NCI-H2196 (cell line): ENCODE results near the gene AAMDC.
"Not testable (repeated sequence)": the region's sequence is repeated elsewhere in the genome, so short reads cannot be mapped to it uniquely, and the experiment has no call there.

Experiments
- DNase-seq: peaks from one replicate; lab custom pipeline; 2025; ENCODE audit not compliant: unreplicated experiment; lab: John Stamatoyannopoulos, UW

AAMDC gene

DNA sequence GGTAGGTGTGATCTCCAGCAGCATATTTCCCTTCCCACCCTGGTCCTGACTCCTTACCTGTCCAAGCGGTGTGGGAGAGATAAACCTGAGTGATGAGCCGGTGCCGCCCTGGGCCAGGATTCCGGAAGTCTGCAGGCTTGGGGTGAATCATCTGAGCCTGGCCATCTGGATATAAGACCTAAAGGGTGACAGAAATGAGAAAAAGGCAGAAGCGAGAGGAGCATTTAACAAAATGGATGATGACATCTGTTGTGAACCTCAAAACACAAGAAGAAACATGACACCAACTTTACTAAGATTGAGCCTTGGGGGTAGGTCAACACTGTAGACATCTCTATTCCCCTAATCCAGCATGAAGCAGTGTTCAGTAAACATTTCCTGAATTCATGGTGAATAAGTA is 62.8 kb downstream of the AAMDC start:
- no peak for DNase-seq

DNA sequence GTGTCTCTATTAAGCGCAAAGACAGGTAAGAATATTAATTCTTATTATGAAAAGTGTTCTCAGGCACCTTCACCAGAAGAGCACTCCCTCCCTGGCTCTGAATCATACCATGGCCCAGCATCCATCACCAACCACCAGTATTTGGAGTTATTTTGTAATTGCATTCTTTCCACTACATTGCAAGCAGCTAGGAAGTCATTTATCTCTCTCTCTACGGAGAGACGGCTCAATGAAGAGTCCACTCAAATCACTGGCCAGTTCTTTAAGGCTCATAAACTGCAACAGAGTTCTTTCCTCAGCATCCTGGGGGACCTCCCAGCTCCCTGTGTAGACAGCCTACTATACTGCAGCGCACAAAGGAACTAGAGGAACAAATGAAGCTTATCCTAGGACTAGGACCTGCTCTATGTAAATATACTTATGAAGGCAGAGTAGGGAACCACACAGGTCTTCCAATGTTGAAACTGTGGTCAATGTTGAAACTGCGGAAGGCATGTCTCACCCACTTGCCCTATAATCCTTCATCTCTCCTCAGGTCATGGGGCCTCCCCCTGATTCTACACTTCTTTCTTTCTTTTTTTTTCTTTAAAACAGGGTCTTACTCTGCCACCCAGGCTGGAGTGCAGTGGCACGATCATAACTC is 63.4 kb downstream of the AAMDC start:
- no peak for DNase-seq

DNA sequence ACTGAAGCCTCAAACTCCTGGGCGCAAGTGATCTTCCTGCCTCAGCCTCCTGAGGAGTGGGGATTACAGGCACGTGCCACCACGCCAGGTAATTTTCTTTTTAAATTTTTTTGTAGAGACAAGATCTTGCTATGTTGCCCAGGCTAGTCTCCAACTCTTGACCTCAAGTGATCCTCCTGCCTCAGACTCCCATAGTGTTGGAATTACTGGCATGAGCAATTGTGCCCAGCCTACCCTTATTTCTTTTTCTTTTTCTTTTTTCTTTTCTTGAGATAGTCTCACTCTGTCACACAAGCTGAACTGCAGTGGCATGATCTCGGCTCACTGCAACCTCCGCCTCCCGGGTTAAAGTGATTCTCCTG is 63.9 kb downstream of the AAMDC start:
- no peak for DNase-seq

DNA sequence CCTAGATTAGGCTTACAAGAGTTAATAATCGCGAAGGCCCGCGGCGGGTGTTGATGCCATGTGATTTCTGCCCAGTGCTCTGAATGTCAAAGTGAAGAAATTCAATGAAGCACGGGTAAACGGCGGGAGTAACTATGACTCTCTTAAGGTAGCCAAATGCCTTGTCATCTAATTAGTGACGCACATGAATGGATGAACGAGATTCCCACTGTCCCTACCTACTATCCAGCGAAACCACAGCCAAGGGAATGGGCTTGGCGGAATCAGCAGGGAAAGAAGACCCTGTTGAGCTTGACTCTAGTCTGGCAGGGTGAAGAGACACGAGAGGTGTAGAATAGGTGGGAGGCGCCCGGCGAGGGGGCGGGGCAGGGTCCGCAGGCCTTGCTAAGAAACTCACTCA is 65.5 kb downstream of the AAMDC start:
- no peak for DNase-seq

DNA sequence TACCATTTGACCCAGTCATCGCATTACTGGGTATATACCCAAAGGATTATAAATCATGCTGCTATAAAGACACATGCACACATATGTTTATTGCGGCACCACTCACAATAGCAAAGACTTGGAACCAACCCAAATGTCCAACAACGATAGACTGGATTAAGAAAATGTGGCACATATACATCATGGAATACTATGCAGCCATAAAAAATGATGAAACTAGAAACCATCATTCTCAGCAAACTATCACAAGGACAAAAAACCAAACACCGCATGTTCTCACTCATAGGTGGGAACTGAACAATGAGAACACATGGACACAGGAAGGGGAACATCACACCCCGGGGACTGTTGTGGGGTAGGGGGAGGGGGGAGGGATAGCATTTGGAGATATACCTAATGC is 68.1 kb downstream of the AAMDC start:
- not testable (repeated sequence) for DNase-seq

DNA sequence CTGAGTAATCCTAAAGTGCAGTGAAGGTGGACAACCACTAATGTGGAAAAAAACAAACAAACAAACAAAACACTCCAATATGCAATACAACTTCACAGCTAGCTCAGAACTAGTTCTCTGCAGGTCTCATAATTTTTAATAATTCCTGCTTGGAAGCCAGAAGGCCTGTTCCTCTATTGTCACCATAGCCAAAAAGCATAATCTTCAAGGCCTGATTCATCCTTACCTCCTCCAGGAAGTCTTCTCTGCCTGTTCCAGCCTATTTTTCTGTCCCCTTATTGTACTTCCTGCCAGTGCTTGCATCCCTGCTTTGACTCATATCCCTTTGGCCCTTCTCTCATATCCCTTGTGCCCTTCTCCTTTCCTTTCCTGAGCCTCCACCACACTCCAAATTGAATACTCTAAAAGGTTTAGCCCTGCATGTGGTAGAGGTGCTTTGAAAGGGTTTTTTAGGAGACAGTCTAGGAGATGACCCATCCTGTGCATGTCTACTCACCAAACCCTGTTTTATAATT is 69.2 kb downstream of the AAMDC start:
- DNase-seq, result not testable (repeated sequence)

DNA sequence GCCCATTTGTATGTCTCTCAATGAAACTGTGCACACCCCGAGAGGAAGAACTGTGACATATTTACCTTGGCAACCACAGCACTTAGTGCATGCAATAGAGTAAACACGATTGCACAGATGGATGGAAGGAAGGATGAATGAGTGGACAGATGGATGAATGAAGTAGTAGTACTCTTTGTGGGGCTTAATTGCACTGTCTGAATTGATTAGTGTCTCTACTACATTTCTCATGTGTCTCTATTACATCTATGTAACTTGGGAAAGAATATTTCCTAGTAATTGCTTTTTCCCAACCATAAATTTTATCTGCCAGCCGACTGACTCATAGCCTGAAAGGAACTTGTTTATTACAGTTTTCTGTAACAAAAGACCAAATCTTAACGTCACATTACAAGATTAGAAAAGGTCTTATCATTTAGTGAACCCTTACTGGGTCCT is 69.7 kb downstream of the AAMDC start:
- DNase-seq, result peak; percentile 10

DNA sequence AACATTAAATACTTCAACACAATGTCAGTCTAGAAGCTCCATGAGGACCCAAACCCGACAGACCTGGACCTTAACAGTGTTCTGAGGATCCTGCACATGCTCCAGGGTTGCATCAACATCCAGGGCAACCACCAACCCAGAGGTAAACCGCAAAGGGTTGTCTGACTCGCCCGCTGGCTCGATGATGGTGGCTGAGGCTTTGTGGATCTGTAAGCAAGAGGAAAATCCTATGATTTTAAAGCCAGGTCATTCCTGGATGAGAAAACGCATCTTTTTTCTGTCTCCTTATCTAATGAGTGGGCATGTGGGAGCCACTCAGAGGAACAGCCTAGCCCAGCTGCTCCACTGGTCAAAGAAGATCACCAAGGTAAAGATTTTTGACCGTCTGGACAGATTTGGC is 70.3 kb downstream of the AAMDC start:
- DNase-seq, result not testable (repeated sequence)

DNA sequence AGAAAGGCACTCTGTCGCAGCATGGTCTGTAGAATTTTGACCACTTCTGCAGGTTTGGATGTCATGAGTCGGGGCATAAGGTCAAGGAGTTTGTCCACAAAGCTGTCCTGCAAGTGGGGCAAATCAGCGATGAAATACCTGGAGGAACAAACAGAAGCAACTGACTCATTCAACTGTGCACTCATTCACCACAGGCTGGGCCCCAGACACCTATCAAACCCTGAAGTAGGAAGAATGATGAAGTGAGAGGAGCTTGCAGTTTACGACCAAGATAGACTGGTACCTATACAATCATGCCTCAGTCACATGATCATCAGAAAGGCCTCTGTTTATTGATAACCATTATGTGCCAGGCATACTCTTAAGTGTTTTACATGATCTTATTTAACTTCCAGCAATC is 70.8 kb downstream of the AAMDC start:
- not testable (repeated sequence) for DNase-seq

DNA sequence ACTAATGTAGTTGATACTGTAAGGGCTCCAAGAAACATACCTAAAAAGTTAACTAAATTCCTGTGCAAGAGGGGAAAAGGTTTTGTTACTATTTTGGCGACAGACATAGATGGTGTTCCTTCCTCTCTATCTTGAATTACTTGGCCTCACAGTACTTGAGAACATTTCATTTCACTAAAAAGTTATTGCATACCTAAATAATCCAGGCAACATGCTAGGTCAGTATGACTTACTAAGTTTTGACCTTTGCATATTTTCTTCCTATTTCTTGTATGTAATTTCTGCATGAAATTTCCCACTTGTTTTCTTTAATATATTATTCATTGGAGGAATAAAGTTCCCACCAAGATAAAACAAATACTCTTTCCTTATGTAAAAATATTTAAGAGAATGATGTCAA is 74.0 kb downstream of the AAMDC start:
- not testable (repeated sequence) for DNase-seq

DNA sequence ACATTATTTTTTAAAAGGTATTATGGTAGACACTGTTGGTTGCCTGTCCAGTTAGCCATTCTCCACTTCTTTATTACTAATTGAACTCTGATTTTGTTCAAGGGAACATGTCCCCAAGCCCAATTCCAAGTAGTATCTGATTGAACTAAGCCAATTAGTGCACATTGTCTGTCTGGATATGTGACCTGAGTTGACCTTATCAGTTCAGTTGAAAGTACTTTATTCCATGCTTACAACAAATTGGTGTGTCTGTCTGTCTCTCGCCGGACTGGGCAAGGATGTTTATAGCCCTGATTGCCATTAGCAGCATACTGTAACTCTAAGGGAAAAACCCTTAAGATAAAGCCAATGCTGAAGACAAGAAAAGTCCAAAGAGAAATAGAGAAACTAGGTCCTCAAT is 87.9 kb downstream of the AAMDC start:
- DNase-seq, result no peak

DNA sequence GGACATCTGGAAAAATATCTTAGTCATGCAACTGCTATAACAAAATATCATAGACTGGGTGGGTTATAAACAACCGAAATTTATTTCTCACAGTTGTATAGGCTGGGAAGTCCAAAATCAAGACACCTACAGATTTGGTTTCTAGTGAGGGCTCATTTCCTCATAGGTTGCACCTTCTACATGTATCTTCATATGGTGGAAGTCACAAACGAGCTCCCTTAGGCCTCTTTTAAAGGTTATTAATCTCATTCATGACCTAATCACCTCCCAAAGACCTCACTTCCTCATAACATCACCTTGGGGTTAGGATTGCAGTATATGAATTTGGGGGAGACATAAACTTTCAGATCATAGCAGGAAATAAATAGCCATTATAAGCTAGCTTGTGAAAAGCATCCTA is 88.3 kb downstream of the AAMDC start:
- no peak for DNase-seq

DNA sequence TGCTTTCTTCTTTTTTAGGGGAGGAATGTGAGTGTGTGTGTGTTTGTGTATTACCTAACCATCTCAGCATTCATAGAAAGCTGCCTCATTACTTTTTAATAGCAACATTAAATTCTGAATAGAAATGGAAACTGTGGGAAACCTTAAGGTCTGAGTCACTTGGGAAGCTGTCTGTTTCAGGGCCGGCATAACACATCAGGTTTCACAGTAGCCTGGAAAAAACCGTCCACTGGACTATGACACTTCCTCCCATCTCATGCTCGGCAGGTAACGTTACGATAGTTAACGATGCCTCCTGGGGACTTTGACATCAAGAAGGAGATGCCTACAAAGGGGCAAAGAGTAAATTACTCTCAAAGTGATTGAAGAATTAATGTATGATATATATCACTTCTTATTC is 89.9 kb downstream of the AAMDC start:
- not testable (repeated sequence) for DNase-seq

DNA sequence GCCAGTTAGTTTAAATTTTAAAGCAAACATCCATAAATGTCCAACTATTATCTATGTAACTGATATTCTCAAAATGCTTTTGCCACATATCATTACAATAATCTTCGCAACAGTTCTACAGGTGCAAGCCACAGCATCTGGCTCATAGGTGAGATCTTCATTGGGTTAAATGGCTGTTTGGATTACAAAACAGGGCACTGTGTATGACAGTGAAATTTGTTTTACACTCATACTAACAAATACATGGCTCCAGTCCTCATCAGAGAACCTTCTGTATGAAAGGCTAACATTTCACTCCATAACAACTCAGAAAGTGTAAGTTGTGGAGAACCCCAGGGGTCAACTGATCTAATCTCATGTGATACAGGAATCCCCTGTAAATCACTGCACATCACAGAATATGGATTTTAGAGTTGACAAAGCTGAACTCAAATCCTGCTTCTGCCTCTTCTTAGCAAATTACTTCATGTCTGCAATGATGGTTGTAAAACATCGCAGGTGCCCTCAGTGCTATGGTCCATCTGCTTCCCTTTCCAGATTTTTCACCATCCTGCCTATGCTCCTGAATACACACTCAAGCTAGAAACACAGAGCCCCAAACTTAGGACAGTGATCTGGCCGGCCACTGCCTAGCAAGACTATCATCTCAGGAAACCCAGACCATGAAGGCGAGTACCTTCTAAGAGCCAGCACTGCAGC is 92.8 kb downstream of the AAMDC start:
- DNase-seq, result peak; percentile 22

DNA sequence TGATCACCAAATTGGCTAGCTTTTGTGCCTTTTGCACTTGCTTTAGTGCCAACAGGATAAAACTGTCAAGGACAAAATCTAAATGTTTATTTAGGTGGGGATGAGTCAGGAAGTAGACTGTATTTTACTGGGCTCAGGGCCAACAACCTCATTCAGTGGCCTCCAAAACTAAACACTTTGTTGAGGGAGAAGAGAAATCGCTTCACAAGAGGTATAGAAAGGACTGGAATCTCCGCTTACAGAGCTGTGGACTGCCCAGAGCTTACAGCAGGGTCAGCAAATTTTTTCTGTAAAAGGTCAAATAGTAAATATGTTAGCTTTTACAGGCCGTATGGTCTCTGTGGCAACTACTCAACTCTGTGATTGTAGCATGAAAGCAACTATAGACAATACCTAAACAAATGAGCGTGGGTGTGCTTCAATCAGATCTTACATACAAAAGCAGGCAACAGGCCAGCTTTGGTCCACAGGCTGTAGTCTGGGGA is 93.4 kb downstream of the AAMDC start:
- peak; percentile 78 for DNase-seq

DNA sequence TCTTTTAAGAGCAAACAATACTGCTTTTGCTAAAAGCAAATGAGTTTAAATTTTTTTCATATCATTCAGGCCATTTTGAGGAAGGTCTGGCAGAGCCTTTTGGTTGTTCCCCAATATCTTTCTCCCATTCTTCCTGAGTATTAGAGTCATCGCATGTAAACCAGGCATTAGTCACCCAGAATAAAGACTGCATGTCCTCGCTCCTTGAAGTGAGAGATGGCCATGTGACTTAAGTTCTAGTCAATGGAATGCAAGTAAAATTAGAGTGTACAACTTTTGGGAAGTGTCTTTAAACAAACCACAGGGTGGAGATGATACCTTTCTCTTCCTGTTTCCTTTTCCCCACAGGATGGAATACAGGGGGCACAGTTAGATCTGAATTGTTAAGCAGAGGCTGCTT is 96.8 kb downstream of the AAMDC start:
- not testable (repeated sequence) for DNase-seq
